Esophagus muscularis mucosa (tissue), 4 donors: ENCODE measurements around the gene KCNAB2. TPM values are rescaled to one million over a fixed set of nuclear protein-coding genes. Genes with fewer than 3 reads are reported as not detected.

Source experiments
- DNase-seq: peaks from one replicate; pipeline ENCODE4 v3.0.0-alpha.2; 2017; ENCODE audit errors: extremely low spot score
- H3K27ac ChIP-seq, 4 donors: fragments of 200-600 bp; sonication (generic); replicated peaks in 1 of 4; 1 replicate in 3 of 4; 2 replicates in 1 of 4; pipeline ENCODE4 v1.5.1; 2016 to 2019; ENCODE audit warnings: mild to moderate bottlenecking in 1 of 4
- H3K27me3 ChIP-seq, 4 donors: fragments of 200-600 bp; sonication (generic); one replicate each; pipeline versions ENCODE4 v1.5.1 to v1.6.0; 2016 to 2019
- H3K36me3 ChIP-seq, 4 donors: fragments of 200-600 bp; sonication (generic); one replicate each; pipeline ENCODE4 v1.5.1; 2016 to 2019
- H3K4me1 ChIP-seq, 4 donors: fragments of 200-600 bp; sonication (generic); one replicate each; pipeline ENCODE4 v1.5.1; 2016 to 2019
- H3K4me3 ChIP-seq, 4 donors: fragments of 200-600 bp; sonication (generic); 1 replicate in 2 of 4; 2 replicates in 2 of 4; pipeline ENCODE4 v1.5.1; 2016 to 2019; ENCODE audit warnings: mild to moderate bottlenecking in 4 of 4, moderate library complexity in 1 of 4
- H3K9me3 ChIP-seq, 4 donors: fragments of 200-600 bp; sonication (generic); 1 replicate in 3 of 4; 2 replicates in 1 of 4; pipeline ENCODE4 v1.5.1; 2016 to 2019
- EP300 ChIP-seq: sonication (generic); formaldehyde crosslinking; IDR thresholded peaks from one replicate; pipeline ENCODE4 v1.6.1; 2017; ENCODE audit warnings: antibody characterized with exemption
- POLR2A ChIP-seq: fragments of 450-650 bp; IDR thresholded peaks from one replicate; pipeline ENCODE4 v1.6.1; 2017; ENCODE audit warnings: antibody characterized with exemption, moderate library complexity, mild to moderate bottlenecking, low read depth
- POLR2AphosphoS5 ChIP-seq, 2 donors: sonication (generic); formaldehyde crosslinking; IDR thresholded peaks; one replicate each; pipeline ENCODE4 v1.6.1; 2017; ENCODE audit warnings: antibody characterized with exemption in 2 of 2
- WGBS: methylation state at CpG from one replicate; pipeline ENCODE4 v1.1.5; 2018; 5-methylcytosine and 5-hydroxymethylcytosine counted together
- intact Hi-C: fragments of 100-400 bp; cut with DNase I; formaldehyde crosslinking; loops from one replicate; pipeline ENCODE4 v1.15.1; 2023
- total RNA-seq, 4 donors: library from RNA; depleted of rRNA; stranded (reverse); fragments of >200 nt; gene quantifications; one replicate each; pipeline versions ENCODE4 v1.1.0 to v1.2.1, GENCODE V29; 2016
- TF ChIP-seq, protein P1 (sequence below), 3 experiments: fragments of 200-600 bp in 2 of 3; fragments of 450-650 bp in 1 of 3; sonication (generic) in 2 of 3; IDR thresholded peaks; one replicate each; pipeline ENCODE4 v1.5.1; 2017 to 2019; ENCODE audit warnings: antibody characterized with exemption in 3 of 3, mild to moderate bottlenecking in 2 of 3, moderate library complexity in 1 of 3

KCNAB2 gene
- total RNA-seq, 4 donors from 2014 or later, result 10.4 to 19.3 (median 13.2) TPM

DNA sequence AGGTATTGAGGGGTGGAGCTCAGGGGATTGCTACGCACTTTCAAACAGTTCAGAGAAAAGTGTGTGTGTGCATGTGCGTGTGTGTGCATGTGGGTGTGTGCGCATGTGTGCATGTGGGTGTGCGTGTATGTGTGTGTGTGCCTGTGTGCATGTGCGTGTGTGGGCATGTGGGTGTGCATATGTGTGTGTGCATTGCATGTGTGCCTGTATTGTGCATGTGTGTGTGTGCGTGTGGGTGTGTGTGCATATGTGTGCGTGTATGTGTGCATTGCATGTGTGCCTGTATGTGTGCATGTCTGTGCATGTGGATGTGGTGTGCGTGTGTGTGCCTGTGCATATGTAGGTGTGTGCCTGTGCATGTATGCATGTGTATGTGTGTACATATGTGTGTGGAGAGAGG, 12.6 kb upstream of the KCNAB2 start:
- H3K9me3 ChIP-seq, result no peaks in the 10 kb centered on the region
- H3K27ac ChIP-seq, result no peak overlapping the region
- intact Hi-C loops, result no loop called here
- H3K4me1 ChIP-seq, result peaks cover 0 to 7% (median 3%) of the 10 kb centered on the region in 4 donors
- H3K27me3 ChIP-seq, result peaks cover 0 to 15% (median 0%) of the 10 kb centered on the region in 4 donors
- no peak for DNase-seq
- 96% methylated on average over 8 of the region's 8 CpGs for WGBS
- TF ChIP-seq, protein P1, sequence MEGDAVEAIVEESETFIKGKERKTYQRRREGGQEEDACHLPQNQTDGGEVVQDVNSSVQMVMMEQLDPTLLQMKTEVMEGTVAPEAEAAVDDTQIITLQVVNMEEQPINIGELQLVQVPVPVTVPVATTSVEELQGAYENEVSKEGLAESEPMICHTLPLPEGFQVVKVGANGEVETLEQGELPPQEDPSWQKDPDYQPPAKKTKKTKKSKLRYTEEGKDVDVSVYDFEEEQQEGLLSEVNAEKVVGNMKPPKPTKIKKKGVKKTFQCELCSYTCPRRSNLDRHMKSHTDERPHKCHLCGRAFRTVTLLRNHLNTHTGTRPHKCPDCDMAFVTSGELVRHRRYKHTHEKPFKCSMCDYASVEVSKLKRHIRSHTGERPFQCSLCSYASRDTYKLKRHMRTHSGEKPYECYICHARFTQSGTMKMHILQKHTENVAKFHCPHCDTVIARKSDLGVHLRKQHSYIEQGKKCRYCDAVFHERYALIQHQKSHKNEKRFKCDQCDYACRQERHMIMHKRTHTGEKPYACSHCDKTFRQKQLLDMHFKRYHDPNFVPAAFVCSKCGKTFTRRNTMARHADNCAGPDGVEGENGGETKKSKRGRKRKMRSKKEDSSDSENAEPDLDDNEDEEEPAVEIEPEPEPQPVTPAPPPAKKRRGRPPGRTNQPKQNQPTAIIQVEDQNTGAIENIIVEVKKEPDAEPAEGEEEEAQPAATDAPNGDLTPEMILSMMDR (IDR thresholded peaks at IDR 0.05), result no peak
- TF ChIP-seq EP300 (no peak), POLR2A (no peak), POLR2AphosphoS5 (IDR thresholded peaks at IDR 0.05) (no peak)
- no peak overlapping the region for H3K4me3 ChIP-seq
- no peaks in the 10 kb centered on the region for H3K36me3 ChIP-seq

DNA sequence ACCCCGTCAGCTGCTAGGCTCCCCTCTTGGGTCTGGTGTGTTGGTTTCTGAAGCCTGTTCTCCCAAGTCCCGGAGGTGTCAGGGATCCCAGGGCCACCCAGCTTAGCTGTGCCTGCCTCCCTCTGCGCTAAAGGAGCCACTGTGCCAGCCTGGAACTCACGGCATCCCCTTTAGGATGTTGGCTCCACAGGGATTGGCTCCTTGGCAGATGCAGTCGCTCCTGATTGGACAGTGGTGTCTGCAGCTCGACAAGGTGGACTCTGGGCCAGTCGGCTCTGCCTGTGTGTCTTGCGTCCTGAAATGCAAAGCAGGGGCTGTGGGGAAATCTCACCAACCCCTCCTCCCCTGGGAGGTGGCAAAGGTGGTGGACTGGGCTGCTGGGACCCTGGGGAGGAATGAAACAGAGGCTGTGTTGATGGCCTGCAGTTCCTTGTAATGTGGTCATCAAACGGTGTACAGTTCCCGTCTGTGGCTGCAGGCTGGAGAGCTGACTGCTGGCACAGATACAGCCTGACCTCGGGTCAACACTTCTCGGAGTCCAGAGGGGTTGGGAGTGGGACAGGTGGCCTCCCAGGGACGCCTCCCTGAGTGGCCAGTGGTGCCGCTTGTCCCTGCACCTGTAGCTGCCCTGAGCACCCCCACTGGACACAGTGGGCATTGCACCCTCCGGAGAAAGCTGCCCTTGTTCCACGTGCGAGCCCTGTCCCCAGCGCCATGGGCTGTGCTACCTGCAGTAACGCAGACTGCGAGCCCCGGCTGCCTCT, 11.5 kb upstream of the KCNAB2 start:
- no peaks in the 10 kb centered on the region for H3K9me3 ChIP-seq
- no peaks in the 10 kb centered on the region for H3K36me3 ChIP-seq
- no peak overlapping the region for H3K27ac ChIP-seq
- H3K4me3 ChIP-seq, result no peak overlapping the region
- no peak for DNase-seq
- 41% methylated on average over 14 of the region's 21 CpGs for WGBS
- H3K4me1 ChIP-seq, result peaks cover 0 to 7% (median 3%) of the 10 kb centered on the region in 4 donors
- H3K27me3 ChIP-seq, result peaks cover 0 to 20% (median 0%) of the 10 kb centered on the region in 4 donors
- TF ChIP-seq POLR2A (no peak), EP300 (no peak), POLR2AphosphoS5 (IDR thresholded peaks at IDR 0.05) (no peak)
- TF ChIP-seq, protein P1 (IDR thresholded peaks at IDR 0.05), result peak; percentile 35 to 75 (median 39)
- intact Hi-C loops, result no loop called here

DNA sequence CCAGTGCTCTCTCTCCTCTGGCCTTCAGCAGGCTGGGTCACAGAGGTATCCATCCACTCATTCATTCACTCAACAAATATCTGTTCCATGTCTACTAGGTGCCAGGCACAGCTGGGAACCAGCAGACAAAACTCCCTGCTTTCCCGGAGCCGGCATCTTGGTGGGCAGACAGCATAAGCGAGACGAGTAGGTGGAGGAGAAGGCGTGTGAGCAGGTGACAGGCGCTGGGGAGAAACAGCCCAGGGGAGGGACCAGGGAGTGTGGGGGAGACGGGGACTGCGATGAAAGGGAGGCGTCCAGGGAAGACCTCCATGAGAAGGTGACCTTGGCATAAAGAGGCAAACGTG, 11.0 kb upstream of the KCNAB2 start:
- WGBS, result 76% methylated on average over 10 of the region's 10 CpGs
- intact Hi-C loops, result no loop called here
- DNase-seq, result no peak
- peaks cover 0 to 7% (median 3%) of the 10 kb centered on the region in 4 donors for H3K4me1 ChIP-seq
- no peaks in the 10 kb centered on the region for H3K36me3 ChIP-seq
- H3K4me3 ChIP-seq, result no peak overlapping the region
- no peaks in the 10 kb centered on the region for H3K9me3 ChIP-seq
- peaks cover 0 to 16% (median 0%) of the 10 kb centered on the region in 4 donors for H3K27me3 ChIP-seq
- no peak overlapping the region for H3K27ac ChIP-seq
- TF ChIP-seq, protein P1 (IDR thresholded peaks at IDR 0.05), result no peak
- TF ChIP-seq POLR2AphosphoS5 (IDR thresholded peaks at IDR 0.05), result no peak
- no peak for TF ChIP-seq POLR2A
- TF ChIP-seq EP300, result no peak

DNA sequence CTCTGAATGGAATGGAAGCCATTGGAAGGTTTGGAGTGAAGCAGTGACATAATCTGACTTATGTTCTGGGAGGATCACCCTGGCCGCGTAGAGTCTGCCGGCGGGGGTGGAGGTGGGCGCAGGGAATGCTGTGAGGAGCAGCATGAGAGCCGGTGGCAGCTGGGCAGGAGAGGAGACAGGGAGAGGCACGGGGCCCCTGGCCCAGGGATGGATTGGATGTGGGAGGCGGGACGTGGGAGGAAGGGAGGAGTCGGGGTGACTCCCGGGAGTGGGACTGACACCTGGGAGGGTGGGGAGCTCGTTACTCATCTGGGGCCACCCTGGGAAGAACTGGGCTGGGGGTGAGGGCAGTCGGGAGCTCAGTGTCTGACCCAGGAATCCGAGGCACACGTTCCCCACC, 10.4 kb upstream of the KCNAB2 start:
- WGBS, result 68% methylated on average over 15 of the region's 15 CpGs
- no peak for TF ChIP-seq POLR2AphosphoS5 (IDR thresholded peaks at IDR 0.05)
- TF ChIP-seq POLR2A, result no peak
- TF ChIP-seq, protein P1 (IDR thresholded peaks at IDR 0.05), result no peak
- TF ChIP-seq EP300, result no peak
- intact Hi-C loops, result no loop called here

More for the DNA sequence above, 10.4 kb upstream of the KCNAB2 start:
- Histone ChIP-seq H3K4me3 (no peak overlapping the region), H3K27ac (no peak overlapping the region), H3K4me1 (peaks cover 0 to 7% (median 3%) of the 10 kb centered on the region in 4 donors), H3K27me3 (peaks cover 0 to 15% (median 0%) of the 10 kb centered on the region in 4 donors), H3K9me3 (no peaks in the 10 kb centered on the region), H3K36me3 (no peaks in the 10 kb centered on the region)
- DNase-seq, result no peak
